HCT116 (cell line): Measurements from ENCODE around the gene VHLL. TPM values are rescaled to one million over a fixed set of nuclear protein-coding genes. Genes with fewer than 3 reads are reported as not detected.

Source experiments
- ATAC-seq: fragments of 200-7000 bp; cut with Tn5 transposase; 2 replicates; pipeline ENCODE4 v1.9.1; 2020; ENCODE audit warnings: mild to moderate bottlenecking, moderate library complexity
- BruUV-seq: library from RNA; stranded (reverse); fragments of 400-500 nt; replicated peaks from 2 replicates; lab custom pipeline; 2021; lab: Mats Ljungman, UMichigan
- CTCF ChIA-PET: fragments of 300-600 bp; sonication (Branson Sonifier 250); formaldehyde crosslinking; loops from one replicate; lab custom pipeline; 2021; ENCODE audit warnings: antibody characterized with exemption; lab: Charles Lee
- POLR2A ChIA-PET: fragments of 300-600, 350-600 bp; sonication (Branson Sonifier 250); formaldehyde crosslinking; loops from one replicate; lab custom pipeline; 2021; ENCODE audit warnings: antibody characterized with exemption; lab: Charles Lee
- RAD21 ChIA-PET, 2 experiments: fragments of 300-600 bp; sonication (Branson Sonifier 250); formaldehyde crosslinking; loops; one replicate each; lab custom pipeline; 2023; ENCODE audit warnings: low total read pairs in 2 of 2; ENCODE audit not compliant: uncharacterized antibody in 2 of 2, unreplicated experiment in 2 of 2, low non-redundant PET in 1 of 2; lab: Charles Lee
- DNase-seq: peaks from one replicate; pipeline ENCODE4 v3.0.0-alpha.2; 2010; ENCODE audit warnings: low read depth, low spot score
- H2AFZ ChIP-seq: fragments of 200-600 bp; shearing (Covaris generic), sonication (generic); 2 replicates; pipeline ENCODE4 v1.6.1; 2017; ENCODE audit warnings: low read depth, mixed run types, mixed read lengths, antibody characterized with exemption, low read length; ENCODE audit not compliant: poor library complexity, severe bottlenecking
- H3K27ac ChIP-seq: 2 replicates; pipeline ENCODE4 v1.5.1; 2012; ENCODE audit warnings: low read depth, low read length
- H3K27me3 ChIP-seq: fragments of 200-600 bp; sonication (generic); 2 replicates; pipeline ENCODE4 v1.6.1; 2016; ENCODE audit warnings: mixed run types, low read length, mixed read lengths; ENCODE audit not compliant: insufficient read depth
- H3K36me3 ChIP-seq, 2 experiments: fragments of 200-500 bp in 1 of 2; fragments of 200-600 bp in 1 of 2; sonication (Bioruptor generic) in 1 of 2; sonication (generic) in 1 of 2; 2 replicates each; pipeline versions ENCODE4 v1.5.1 to v1.6.1; 2014 to 2016; ENCODE audit warnings: low read length in 2 of 2, inconsistent platforms in 1 of 2, mixed read lengths in 1 of 2, mixed run types in 1 of 2; ENCODE audit not compliant: insufficient read depth in 2 of 2, control insufficient read depth in 1 of 2
- H3K4me1 ChIP-seq, 2 experiments: fragments of 200-600 bp in 1 of 2; sonication (generic) in 1 of 2; 2 replicates each; pipeline versions ENCODE4 v1.5.1 to v1.6.1; 2012 to 2017; ENCODE audit warnings: low read length in 2 of 2, inconsistent platforms in 1 of 2, mild to moderate bottlenecking in 1 of 2, mixed read lengths in 1 of 2, mixed run types in 1 of 2, moderate library complexity in 1 of 2; ENCODE audit not compliant: insufficient read depth in 2 of 2, control insufficient read depth in 1 of 2
- H3K4me2 ChIP-seq: fragments of 200-600 bp; sonication (generic); 2 replicates; pipeline ENCODE4 v1.6.1; 2017; ENCODE audit warnings: mixed run types, low read length, mixed read lengths
- H3K4me3 ChIP-seq, 2 experiments: fragments of 200-600 bp in 1 of 2; sonication (generic) in 1 of 2; replicated peaks in 1 of 2; 2 replicates each; pipeline ENCODE4 v1.5.1; 2011 to 2016; ENCODE audit warnings: low read length in 2 of 2, control low read depth in 1 of 2, low read depth in 1 of 2, mild to moderate bottlenecking in 1 of 2, mixed read lengths in 1 of 2, mixed run types in 1 of 2
- H3K79me2 ChIP-seq: fragments of 200-600 bp; sonication (generic); 2 replicates; pipeline ENCODE4 v1.6.1; 2017; ENCODE audit warnings: mild to moderate bottlenecking, mixed run types, low read length, moderate library complexity, mixed read lengths; ENCODE audit not compliant: insufficient read depth
- H3K9ac ChIP-seq: fragments of 200-600 bp; sonication (generic); 2 replicates; pipeline ENCODE4 v1.6.1; 2016; ENCODE audit warnings: low read length, mixed read lengths
- H3K9me2 ChIP-seq: fragments of 200-600 bp; sonication (generic), shearing (Covaris generic); 2 replicates; pipeline ENCODE4 v1.6.1; 2017; ENCODE audit warnings: mixed run types, mild to moderate bottlenecking, moderate library complexity; ENCODE audit not compliant: insufficient read depth
- H3K9me3 ChIP-seq, 2 experiments: fragments of 200-500 bp in 1 of 2; fragments of 200-600 bp in 1 of 2; sonication (Bioruptor generic) in 1 of 2; sonication (generic) in 1 of 2; 2 replicates each; pipeline ENCODE4 v1.6.1; 2014 to 2017; ENCODE audit warnings: low read length in 2 of 2, mixed read lengths in 2 of 2, inconsistent platforms in 1 of 2, low read depth in 1 of 2, mild to moderate bottlenecking in 1 of 2, mixed run types in 1 of 2, moderate library complexity in 1 of 2; ENCODE audit not compliant: control insufficient read depth in 1 of 2, insufficient read depth in 1 of 2
- H4K20me1 ChIP-seq: fragments of 200-600 bp; sonication (generic), shearing (Covaris generic); 2 replicates; pipeline ENCODE4 v1.6.1; 2017; ENCODE audit warnings: mixed run types, mild to moderate bottlenecking, moderate library complexity; ENCODE audit not compliant: insufficient read depth
- ATF3 ChIP-seq: IDR thresholded peaks from 2 replicates; pipeline ENCODE4 v1.6.1; 2012
- CBX3 ChIP-seq: IDR thresholded peaks from 2 replicates; pipeline ENCODE4 v1.6.1; 2012; ENCODE audit warnings: low read depth
- CEBPB ChIP-seq: IDR thresholded peaks from 2 replicates; pipeline ENCODE4 v1.6.1; 2012; ENCODE audit warnings: low read depth
- CTCF ChIP-seq, 3 experiments: fragments of 200-600 bp in 1 of 3; sonication (generic) in 1 of 3; IDR thresholded peaks in 2 of 3; conservative IDR thresholded peaks in 1 of 3; 2 replicates each; pipeline ENCODE4 v1.5.1; 2012 to 2017; ENCODE audit warnings: low read depth in 2 of 3, low read length in 2 of 3, antibody characterized with exemption in 1 of 3, borderline replicate concordance in 1 of 3, control low read depth in 1 of 3, mild to moderate bottlenecking in 1 of 3, mixed read lengths in 1 of 3, mixed run types in 1 of 3, moderate library complexity in 1 of 3; ENCODE audit not compliant: insufficient read depth in 1 of 3
- EGR1 ChIP-seq: IDR thresholded peaks from 2 replicates; pipeline ENCODE4 v1.6.1; 2012; ENCODE audit warnings: low read depth
- ELF1 ChIP-seq: IDR thresholded peaks from 2 replicates; pipeline ENCODE4 v1.6.1; 2012; ENCODE audit warnings: low read depth, borderline replicate concordance
- EZH2 ChIP-seq: fragments of 200-600 bp; sonication (generic); IDR thresholded peaks from 2 replicates; pipeline ENCODE4 v1.6.1; 2017; ENCODE audit warnings: antibody characterized with exemption, mixed run types
- JUND ChIP-seq: IDR thresholded peaks from 2 replicates; pipeline ENCODE4 v1.6.1; 2012
- POLR2A ChIP-seq: IDR thresholded peaks from 2 replicates; pipeline ENCODE4 v1.7.0; 2011; ENCODE audit warnings: borderline replicate concordance; ENCODE audit not compliant: insufficient read depth, insufficient read length; ENCODE audit errors: extremely low read depth
- POLR2AphosphoS5 ChIP-seq: IDR thresholded peaks from 2 replicates; pipeline ENCODE4 v1.6.1; 2011; ENCODE audit warnings: mild to moderate bottlenecking, low read depth, low read length, moderate library complexity
- RAD21 ChIP-seq: IDR thresholded peaks from 2 replicates; pipeline ENCODE4 v1.6.1; 2012; ENCODE audit warnings: low read depth, mild to moderate bottlenecking
- SIN3A ChIP-seq: IDR thresholded peaks from 2 replicates; pipeline ENCODE4 v1.6.1; 2012; ENCODE audit warnings: low read depth
- SP1 ChIP-seq: IDR thresholded peaks from 2 replicates; pipeline ENCODE4 v1.6.1; 2012; ENCODE audit warnings: low read depth
- SRF ChIP-seq: IDR thresholded peaks from 2 replicates; pipeline ENCODE4 v1.6.1; 2012; ENCODE audit warnings: low read depth
- TCF7L2 ChIP-seq: IDR thresholded peaks from 2 replicates; pipeline ENCODE4 v1.7.0; 2011; ENCODE audit warnings: borderline replicate concordance, inconsistent platforms; ENCODE audit not compliant: insufficient read depth, insufficient read length; ENCODE audit errors: extremely low read depth
- YY1 ChIP-seq: IDR thresholded peaks from 2 replicates; pipeline ENCODE4 v1.6.1; 2011; ENCODE audit warnings: low read length, low read depth, moderate library complexity, mild to moderate bottlenecking; ENCODE audit not compliant: insufficient replicate concordance; ENCODE audit errors: extremely low read depth
- ZBTB33 ChIP-seq: IDR thresholded peaks from 2 replicates; pipeline ENCODE4 v1.6.1; 2011; ENCODE audit warnings: mild to moderate bottlenecking, low read length, moderate library complexity; ENCODE audit not compliant: insufficient replicate concordance; ENCODE audit errors: extremely low read depth
- ZFX ChIP-seq: fragments of 450-650 bp; IDR thresholded peaks from 2 replicates; pipeline ENCODE4 v1.6.1; 2017
- ZNF274 ChIP-seq: fragments of 200-500 bp; sonication (Bioruptor generic); IDR thresholded peaks from 2 replicates; pipeline ENCODE4 v1.6.1; 2014; ENCODE audit warnings: mild to moderate bottlenecking, low read depth, low read length, inconsistent platforms
- intact Hi-C: fragments of 100-400 bp; cut with micrococcal nuclease; formaldehyde crosslinking; loops from 2 replicates; pipeline ENCODE4 v1.10.0; 2022
- total RNA-seq: library from RNA; stranded (reverse); gene quantifications from one replicate; pipeline ENCODE4 v1.2.1, GENCODE V29; 2021; ENCODE audit not compliant: unreplicated experiment
- TF ChIP-seq, protein P1 (sequence below): IDR thresholded peaks from 2 replicates; pipeline ENCODE4 v1.6.1; 2012

Gene VHLL
- total RNA-seq, 1 experiment from 2014 or later: not detected

DNA sequence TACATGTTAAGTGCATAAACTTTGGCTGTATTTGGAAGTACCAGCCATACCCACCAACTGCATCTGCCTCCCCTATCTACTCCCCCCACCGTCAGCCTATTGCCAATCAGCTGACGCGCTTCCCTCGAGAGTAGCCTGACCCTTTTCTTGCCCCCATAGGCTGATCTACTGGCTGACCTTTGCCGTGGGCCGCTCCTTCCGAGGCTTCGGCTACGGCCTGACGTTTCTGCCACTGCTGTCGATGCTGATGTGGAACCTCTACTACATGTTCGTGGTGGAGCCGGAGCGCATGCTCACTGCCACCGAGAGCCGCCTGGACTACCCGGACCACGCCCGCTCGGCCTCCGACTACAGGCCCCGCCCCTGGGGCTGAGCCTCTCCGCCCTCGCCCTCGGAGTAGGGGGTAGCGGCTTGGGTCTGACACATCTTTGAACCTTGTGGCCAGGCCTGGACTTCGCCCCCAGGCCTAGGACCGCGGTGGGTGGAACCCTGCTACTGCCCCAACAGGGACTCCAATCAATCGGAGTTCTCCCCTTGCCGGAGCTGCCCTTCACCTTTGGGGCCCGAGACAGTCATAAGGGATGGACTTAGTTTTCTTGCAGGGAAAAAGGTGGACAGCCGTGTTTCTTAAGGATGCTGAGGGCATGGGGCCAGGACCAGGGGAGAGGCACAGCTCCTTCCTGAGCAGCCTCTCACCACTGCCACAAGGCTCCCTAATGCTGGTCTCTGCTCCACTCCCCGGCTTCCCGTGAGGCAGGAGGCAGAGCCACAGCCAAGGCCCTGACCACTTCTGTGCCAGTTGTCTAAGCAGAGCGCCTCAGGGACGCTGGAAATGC, 7.7 kb downstream of the VHLL start:
- TF ChIP-seq CTCF (IDR thresholded peaks at IDR 0.05 in 2 of 3, conservative IDR thresholded peaks at IDR 0.05 in 1 of 3; ENCODE audit: borderline replicate concordance in 1 of 3, insufficient read depth in 1 of 3, low read depth in 2 of 3, low read length in 2 of 3) (no peak), ZFX (no peak), ZNF274 (no peak), SP1 (no peak), RAD21 (no peak), POLR2AphosphoS5 (no peak), ZBTB33 (no peak), CBX3 (no peak), ATF3 (no peak), SIN3A (no peak), EZH2 (no peak), EGR1 (no peak), SRF (no peak), YY1 (no peak), CEBPB (no peak), POLR2A (no peak), TCF7L2 (no peak), JUND (no peak), ELF1 (no peak)
- TF ChIP-seq, protein P1, sequence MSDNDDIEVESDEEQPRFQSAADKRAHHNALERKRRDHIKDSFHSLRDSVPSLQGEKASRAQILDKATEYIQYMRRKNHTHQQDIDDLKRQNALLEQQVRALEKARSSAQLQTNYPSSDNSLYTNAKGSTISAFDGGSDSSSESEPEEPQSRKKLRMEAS: no peak
- POLR2A ChIA-PET: no interaction called here
- Histone ChIP-seq H4K20me1 (no peaks in the 10 kb centered on the region), H3K4me1 (peaks cover 4 to 14% of the 10 kb centered on the region in 2 experiments; a peak in 3 of 4 replicates), H3K79me2 (no peaks in the 10 kb centered on the region), H3K27me3 (no peaks in the 10 kb centered on the region), H3K9me2 (no peaks in the 10 kb centered on the region), H3K36me3 (no peaks in the 10 kb centered on the region; a peak in 1 of 4 replicates), H3K4me2 (no peak overlapping the region), H3K9ac (no peak overlapping the region), H3K4me3 (no peak overlapping the region), H3K27ac (no peak overlapping the region), H3K9me3 (no peaks in the 10 kb centered on the region), H2AFZ (no peak overlapping the region)
- CTCF ChIA-PET: no interaction called here
- intact Hi-C loops: no loop called here
- DNase-seq: no peak
- RAD21 ChIA-PET: no interaction called here
- BruUV-seq: no TSS peak
- no peak for ATAC-seq
